Measurements from ENCODE around the gene DRC1. TPM values are rescaled to one million over a fixed set of nuclear protein-coding genes. Genes with fewer than 3 reads are reported as not detected.
"Not testable (repeated sequence)": the region's sequence is repeated elsewhere in the genome, so short reads cannot be mapped to it uniquely, and the experiment has no call there.

DRC1 gene
- total and polyA plus RNA-seq, 4 donors = 4.6 to 11.3 (median 6.0) TPM

GRCh38 chr2:26465981-26466471 is 64.3 kb downstream of the DRC1 start:
- 91% methylated on average over 9 of the region's 10 CpGs for WGBS (ENCODE audit: insufficient coverage)
- Histone ChIP-seq H3K27me3 (ENCODE audit: control insufficient read depth, insufficient read depth, low read length) (no peaks in the 10 kb centered on the region), H3K36me3 (ENCODE audit: control insufficient read depth, insufficient read depth, low read length) (peaks cover 22% of the 10 kb centered on the region), H3K4me3 (ENCODE audit: low read depth, low read length) (no peak overlapping the region), H3K27ac (ENCODE audit: low read depth, low read length) (no peak overlapping the region), H3K4me1 (ENCODE audit: control insufficient read depth, insufficient read depth, low read length) (no peaks in the 10 kb centered on the region), H3K9me3 (ENCODE audit: control insufficient read depth, insufficient read depth, low read length) (no peaks in the 10 kb centered on the region)
- no peak for DNase-seq (ENCODE audit: low read depth in 4 of 6, low spot score in 6 of 6)

- peaks cover 20% of the 10 kb centered on the region for H3K36me3 ChIP-seq (ENCODE audit: control insufficient read depth, insufficient read depth, low read length)
- DNase-seq (ENCODE audit: low read depth in 4 of 6, low spot score in 6 of 6) = no peak
- 85% methylated on average over 22 of the region's 22 CpGs for WGBS (ENCODE audit: insufficient coverage)
- no peak overlapping the region for H3K4me3 ChIP-seq (ENCODE audit: low read depth, low read length)
- H3K27me3 ChIP-seq (ENCODE audit: control insufficient read depth, insufficient read depth, low read length) = no peaks in the 10 kb centered on the region
- no peaks in the 10 kb centered on the region for H3K4me1 ChIP-seq (ENCODE audit: control insufficient read depth, insufficient read depth, low read length)
- no peaks in the 10 kb centered on the region for H3K9me3 ChIP-seq (ENCODE audit: control insufficient read depth, insufficient read depth, low read length)
- no peak overlapping the region for H3K27ac ChIP-seq (ENCODE audit: low read depth, low read length)
Measured at GRCh38 chr2:26466662-26467310, 65.1 kb downstream of the DRC1 start.

GRCh38 chr2:26468544-26468943 is 66.8 kb downstream of the DRC1 start:
- not testable (repeated sequence) for H3K4me1 ChIP-seq (ENCODE audit: control insufficient read depth, insufficient read depth, low read length); H3K4me3 ChIP-seq (ENCODE audit: low read depth, low read length); H3K9me3 ChIP-seq (ENCODE audit: control insufficient read depth, insufficient read depth, low read length); H3K27ac ChIP-seq (ENCODE audit: low read depth, low read length); H3K27me3 ChIP-seq (ENCODE audit: control insufficient read depth, insufficient read depth, low read length); DNase-seq (ENCODE audit: low read depth in 4 of 6, low spot score in 6 of 6)
- WGBS (ENCODE audit: insufficient coverage) = no CpG with 5 or more reads among the region's 1 CpG
- peaks cover 29% of the 10 kb centered on the region for H3K36me3 ChIP-seq (ENCODE audit: control insufficient read depth, insufficient read depth, low read length)

GRCh38 chr2:26469092-26469710 is 67.5 kb downstream of the DRC1 start:
- Histone ChIP-seq H3K4me1 (ENCODE audit: control insufficient read depth, insufficient read depth, low read length) (no peaks in the 10 kb centered on the region), H3K27me3 (ENCODE audit: control insufficient read depth, insufficient read depth, low read length) (no peaks in the 10 kb centered on the region), H3K36me3 (ENCODE audit: control insufficient read depth, insufficient read depth, low read length) (peaks cover 30% of the 10 kb centered on the region), H3K27ac (ENCODE audit: low read depth, low read length) (no peak overlapping the region), H3K4me3 (ENCODE audit: low read depth, low read length) (no peak overlapping the region), H3K9me3 (ENCODE audit: control insufficient read depth, insufficient read depth, low read length) (no peaks in the 10 kb centered on the region)
- peak in 2 of 6 donors; percentile 18 to 25 for DNase-seq (ENCODE audit: low read depth in 4 of 6, low spot score in 6 of 6)
- WGBS (ENCODE audit: insufficient coverage) = 0% methylated on average over 3 of the region's 5 CpGs

- no peaks in the 10 kb centered on the region for H3K27me3 ChIP-seq (ENCODE audit: control insufficient read depth, insufficient read depth, low read length)
- H3K36me3 ChIP-seq (ENCODE audit: control insufficient read depth, insufficient read depth, low read length) = peaks cover 29% of the 10 kb centered on the region
- no peak overlapping the region for H3K4me3 ChIP-seq (ENCODE audit: low read depth, low read length)
- H3K9me3 ChIP-seq (ENCODE audit: control insufficient read depth, insufficient read depth, low read length) = no peaks in the 10 kb centered on the region
- no peak for DNase-seq (ENCODE audit: low read depth in 4 of 6, low spot score in 6 of 6)
- H3K27ac ChIP-seq (ENCODE audit: low read depth, low read length) = no peak overlapping the region
- no peaks in the 10 kb centered on the region for H3K4me1 ChIP-seq (ENCODE audit: control insufficient read depth, insufficient read depth, low read length)
- WGBS (ENCODE audit: insufficient coverage) = 88% methylated on average over 5 of the region's 7 CpGs
Measured at GRCh38 chr2:26469955-26470354, 68.2 kb downstream of the DRC1 start.

GRCh38 chr2:26470601-26471260 is 69.0 kb downstream of the DRC1 start:
- H3K4me1 ChIP-seq (ENCODE audit: control insufficient read depth, insufficient read depth, low read length) = no peaks in the 10 kb centered on the region
- no peaks in the 10 kb centered on the region for H3K9me3 ChIP-seq (ENCODE audit: control insufficient read depth, insufficient read depth, low read length)
- H3K27me3 ChIP-seq (ENCODE audit: control insufficient read depth, insufficient read depth, low read length) = no peaks in the 10 kb centered on the region
- no peak overlapping the region for H3K4me3 ChIP-seq (ENCODE audit: low read depth, low read length)
- DNase-seq (ENCODE audit: low read depth in 4 of 6, low spot score in 6 of 6) = no peak
- peaks cover 29% of the 10 kb centered on the region for H3K36me3 ChIP-seq (ENCODE audit: control insufficient read depth, insufficient read depth, low read length)
- no peak overlapping the region for H3K27ac ChIP-seq (ENCODE audit: low read depth, low read length)
- WGBS (ENCODE audit: insufficient coverage) = 93% methylated on average over 9 of the region's 9 CpGs

GRCh38 chr2:26471289-26471688 is 69.6 kb downstream of the DRC1 start:
- no CpG with 5 or more reads among the region's 2 CpGs for WGBS (ENCODE audit: insufficient coverage)
- Histone ChIP-seq H3K27me3 (ENCODE audit: control insufficient read depth, insufficient read depth, low read length) (no peaks in the 10 kb centered on the region), H3K4me1 (ENCODE audit: control insufficient read depth, insufficient read depth, low read length) (no peaks in the 10 kb centered on the region), H3K9me3 (ENCODE audit: control insufficient read depth, insufficient read depth, low read length) (no peaks in the 10 kb centered on the region), H3K36me3 (ENCODE audit: control insufficient read depth, insufficient read depth, low read length) (peaks cover 34% of the 10 kb centered on the region), H3K27ac (ENCODE audit: low read depth, low read length) (no peak overlapping the region), H3K4me3 (ENCODE audit: low read depth, low read length) (no peak overlapping the region)
- peak in 2 of 6 donors; percentile 16 to 34 for DNase-seq (ENCODE audit: low read depth in 4 of 6, low spot score in 6 of 6)

GRCh38 chr2:26471766-26472706 is 70.3 kb downstream of the DRC1 start:
- no peaks in the 10 kb centered on the region for H3K9me3 ChIP-seq (ENCODE audit: control insufficient read depth, insufficient read depth, low read length)
- no peak overlapping the region for H3K4me3 ChIP-seq (ENCODE audit: low read depth, low read length)
- H3K27me3 ChIP-seq (ENCODE audit: control insufficient read depth, insufficient read depth, low read length) = no peaks in the 10 kb centered on the region
- 83% methylated on average over 19 of the region's 25 CpGs for WGBS (ENCODE audit: insufficient coverage)
- no peak for DNase-seq (ENCODE audit: low read depth in 4 of 6, low spot score in 6 of 6)
- no peak overlapping the region for H3K27ac ChIP-seq (ENCODE audit: low read depth, low read length)
- H3K36me3 ChIP-seq (ENCODE audit: control insufficient read depth, insufficient read depth, low read length) = peaks cover 32% of the 10 kb centered on the region
- H3K4me1 ChIP-seq (ENCODE audit: control insufficient read depth, insufficient read depth, low read length) = peaks cover under 1% of the 10 kb centered on the region

Measured in spinal cord (tissue), 10 donors.